GM13976 (cell line): ENCODE measurements around the gene HAND2.

Experiments used
- DNase-seq: peaks from one replicate; pipeline ENCODE4 v3.0.0; 2012; ENCODE audit warnings: low spot score
- CTCF ChIP-seq: IDR thresholded peaks from 2 replicates; pipeline ENCODE4 v1.5.1; 2012; ENCODE audit warnings: borderline replicate concordance, mild to moderate bottlenecking; ENCODE audit not compliant: insufficient read depth; ENCODE audit errors: extremely low read depth, missing control alignments, control extremely low read depth
- in situ Hi-C: fragments of 300-500 bp; cut with MboI; formaldehyde crosslinking; loops from one replicate; pipeline ENCODE4 v1.12.0; 2022; ENCODE audit warnings: low sequenced_read_pairs, mixed read lengths, inconsistent platforms; ENCODE audit not compliant: unreplicated experiment

Gene HAND2

GRCh38 chr4:173508386-173509035 lies 21.5 kb downstream of the HAND2 start:
- in situ Hi-C loops = no loop called here
- TF ChIP-seq CTCF = no peak
- DNase-seq = no peak

DNA sequence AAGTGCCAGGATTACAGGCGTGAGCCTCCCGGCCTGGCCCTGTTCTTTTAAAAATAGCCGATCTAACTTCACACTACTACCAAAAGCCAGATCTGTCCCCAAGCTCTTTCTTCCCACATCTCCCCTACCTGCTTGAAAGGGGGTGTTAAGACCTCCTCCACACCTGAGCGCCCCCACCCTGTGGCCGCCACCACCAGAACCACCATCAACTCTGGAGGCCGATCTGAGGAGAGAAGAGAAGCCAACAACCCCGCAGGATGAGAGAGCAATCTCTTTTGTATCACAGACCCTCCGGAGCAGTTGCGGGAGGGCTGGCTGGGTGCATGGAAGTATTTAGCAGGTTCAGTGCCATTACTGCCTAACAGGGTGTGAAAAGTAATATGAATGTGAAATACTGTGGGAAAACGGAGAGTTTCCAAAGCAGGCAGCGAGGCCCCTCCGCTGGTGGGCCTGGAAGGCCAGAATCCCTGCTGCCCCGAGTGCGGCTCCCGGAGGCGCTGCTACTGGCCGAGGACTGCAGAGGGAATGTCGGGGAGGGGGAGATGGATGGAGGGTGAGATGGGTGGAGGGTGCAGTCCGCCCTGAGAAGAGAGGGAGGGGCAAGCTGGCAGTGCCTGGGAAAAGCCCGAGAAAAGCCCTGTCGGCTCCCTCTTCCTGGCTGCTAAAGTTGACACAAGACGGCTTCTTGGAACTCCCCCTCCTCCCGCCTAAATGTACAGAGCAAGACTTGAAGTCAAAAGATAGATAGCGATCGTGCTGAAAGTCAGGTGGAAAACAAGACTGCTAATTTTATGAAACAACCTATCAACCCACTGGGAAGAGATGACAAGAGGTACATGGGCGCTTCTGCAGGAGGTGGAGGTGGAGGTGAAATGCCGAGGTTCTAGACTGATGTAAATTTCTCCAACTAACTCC lies 22.3 kb downstream of the HAND2 start:
- in situ Hi-C loops = no loop called here
- no peak for DNase-seq
- TF ChIP-seq CTCF = no peak

DNA sequence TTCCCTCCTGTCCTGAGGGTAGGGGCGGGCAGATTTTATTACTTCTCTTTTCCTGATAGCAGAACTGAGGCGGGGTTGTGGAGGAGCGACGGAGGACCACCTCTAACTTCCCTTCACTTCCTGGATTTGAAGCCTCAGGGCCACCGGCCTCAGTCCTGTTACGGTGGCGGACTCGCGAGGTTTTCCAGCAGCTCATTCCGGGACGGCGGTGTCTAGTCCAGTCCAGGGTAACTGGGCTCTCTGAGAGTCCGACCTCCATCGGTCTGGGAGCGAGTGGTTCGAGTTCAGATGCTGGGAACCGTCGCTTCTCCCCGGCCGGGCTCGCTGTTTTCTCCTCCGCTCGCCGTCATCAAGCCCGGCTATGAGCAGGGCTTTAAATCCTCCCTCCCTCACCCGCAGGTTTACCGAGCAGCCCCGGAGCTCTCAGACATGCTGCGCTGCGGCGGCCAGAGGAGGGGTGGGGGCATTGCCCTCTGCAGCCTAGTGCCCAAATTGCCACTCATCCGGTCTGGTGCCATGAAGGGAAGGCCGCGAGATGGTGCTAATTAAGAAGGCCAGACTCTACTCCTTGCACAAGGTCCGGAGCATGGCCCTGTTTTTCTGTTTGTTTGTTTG lies 23.3 kb downstream of the HAND2 start:
- in situ Hi-C loops = no loop called here
- DNase-seq = peak; percentile 46
- no peak for TF ChIP-seq CTCF

- in situ Hi-C loops = no loop called here
- TF ChIP-seq CTCF = peak; percentile 78
- peak; percentile 83 for DNase-seq
Observed at GRCh38 chr4:173505924-173506518, 24.0 kb downstream of the HAND2 start.

GRCh38 chr4:173504181-173504503 lies 25.9 kb downstream of the HAND2 start:
- no peak for DNase-seq
- in situ Hi-C loops = no loop called here
- no peak for TF ChIP-seq CTCF
